GM23338 (cell line): ENCODE measurements around the gene DSEL. TPM values are rescaled to one million over a fixed set of nuclear protein-coding genes. Genes with fewer than 3 reads are reported as not detected.

Experiments used
- ATAC-seq: fragments of 200-7000 bp; cut with Tn5 transposase; 3 replicates; pipeline ENCODE4 v1.9.1; 2020
- DNase-seq: peaks from one replicate; pipeline ENCODE4 v3.0.0-alpha.2; 2015; ENCODE audit warnings: low spot score
- H2AFZ ChIP-seq: fragments of 200-600 bp; sonication (generic); 2 replicates; pipeline ENCODE4 v1.8.0; 2016; ENCODE audit warnings: antibody characterized with exemption, mild to moderate bottlenecking, moderate library complexity
- H3F3A ChIP-seq: fragments of 200-600 bp; sonication (generic); replicated peaks from 2 replicates; pipeline ENCODE4 v1.8.0; 2017; ENCODE audit warnings: antibody characterized with exemption, mixed run types, low read depth
- H3K27ac ChIP-seq: fragments of 200-600 bp; sonication (generic); 2 replicates; pipeline ENCODE4 v1.6.1; 2016; ENCODE audit warnings: low read depth
- H3K27me3 ChIP-seq: fragments of 200-600 bp; sonication (generic); 2 replicates; pipeline ENCODE4 v1.8.0; 2016; ENCODE audit warnings: mild to moderate bottlenecking, mixed run types, moderate library complexity; ENCODE audit not compliant: insufficient read depth
- H3K36me3 ChIP-seq: fragments of 200-600 bp; sonication (generic); 2 replicates; pipeline ENCODE4 v1.8.0; 2016; ENCODE audit warnings: mild to moderate bottlenecking; ENCODE audit not compliant: insufficient read depth
- H3K4me1 ChIP-seq: fragments of 200-600 bp; sonication (generic); 2 replicates; pipeline ENCODE4 v1.8.0; 2016; ENCODE audit warnings: mild to moderate bottlenecking, moderate library complexity; ENCODE audit not compliant: insufficient read depth
- H3K4me2 ChIP-seq: fragments of 200-600 bp; sonication (generic); 2 replicates; pipeline ENCODE4 v1.7.1; 2017; ENCODE audit warnings: mixed run types
- H3K4me3 ChIP-seq: fragments of 200-600 bp; sonication (generic); 2 replicates; pipeline ENCODE4 v1.6.1; 2016; ENCODE audit warnings: mixed run types
- H3K79me2 ChIP-seq: fragments of 200-600 bp; sonication (generic); replicated peaks from 2 replicates; pipeline ENCODE4 v1.8.0; 2017; ENCODE audit warnings: mild to moderate bottlenecking; ENCODE audit not compliant: insufficient read depth
- H3K9me2 ChIP-seq: fragments of 200-600 bp; sonication (generic); 2 replicates; pipeline ENCODE4 v1.8.0; 2017; ENCODE audit not compliant: insufficient read depth
- H4K20me1 ChIP-seq: fragments of 200-600 bp; sonication (generic); replicated peaks from 2 replicates; pipeline ENCODE4 v1.8.0; 2017; ENCODE audit warnings: mild to moderate bottlenecking; ENCODE audit not compliant: insufficient read depth
- H3K27ac Mint-ChIP-seq: 2 replicates; pipeline ENCODE4 v1.8.0; 2020; ENCODE audit warnings: inconsistent platforms, mild to moderate bottlenecking, moderate library complexity, mixed read lengths
- H3K27me3 Mint-ChIP-seq: 3 replicates; pipeline ENCODE4 v1.8.0; 2022; ENCODE audit warnings: low read depth, mild to moderate bottlenecking, moderate library complexity, mixed read lengths, inconsistent platforms; ENCODE audit not compliant: insufficient read depth, poor library complexity
- H3K36me3 Mint-ChIP-seq: 3 replicates; pipeline ENCODE4 v1.8.0; 2021; ENCODE audit warnings: low read depth, mild to moderate bottlenecking, inconsistent platforms, moderate library complexity, mixed read lengths
- H3K4me1 Mint-ChIP-seq: 3 replicates; pipeline ENCODE4 v1.8.0; 2020; ENCODE audit warnings: mild to moderate bottlenecking, inconsistent platforms, mixed read lengths
- H3K4me3 Mint-ChIP-seq: 3 replicates; pipeline ENCODE4 v1.8.0; 2021; ENCODE audit warnings: moderate library complexity, mild to moderate bottlenecking, inconsistent platforms, mixed read lengths
- H3K9me3 Mint-ChIP-seq: 3 replicates; pipeline ENCODE4 v1.8.0; 2020; ENCODE audit warnings: moderate library complexity, mild to moderate bottlenecking, inconsistent platforms, mixed read lengths
- CREB1 ChIP-seq: fragments of 250-450 bp; sonication (Bioruptor Pico); IDR thresholded peaks from 2 replicates; pipeline ENCODE4 v1.5.0; 2020; ENCODE audit warnings: low read depth, mild to moderate bottlenecking, moderate library complexity
- EZH2 ChIP-seq: fragments of 200-600 bp; sonication (generic); IDR thresholded peaks from one replicate; pipeline ENCODE4 v1.8.0; 2017; ENCODE audit warnings: antibody characterized with exemption, mild to moderate bottlenecking, low read depth; ENCODE audit not compliant: unreplicated experiment
- EZH2phosphoT487 ChIP-seq: fragments of 200-600 bp; sonication (generic); IDR thresholded peaks from one replicate; pipeline ENCODE4 v1.8.1; 2018; ENCODE audit warnings: antibody characterized with exemption; ENCODE audit not compliant: unreplicated experiment
- JUNB ChIP-seq: IDR thresholded peaks from one replicate; pipeline ENCODE4 v1.6.1; 2016; ENCODE audit warnings: antibody characterized with exemption; ENCODE audit not compliant: unreplicated experiment
- NANOG ChIP-seq: IDR thresholded peaks from 2 replicates; pipeline ENCODE4 v1.6.1; 2016; ENCODE audit warnings: antibody characterized with exemption, borderline replicate concordance
- POLR2AphosphoS5 ChIP-seq: IDR thresholded peaks from 2 replicates; pipeline ENCODE4 v1.6.1; 2016; ENCODE audit warnings: antibody characterized with exemption, low read depth
- STAT1 ChIP-seq: IDR thresholded peaks from one replicate; pipeline ENCODE4 v1.6.1; 2016; ENCODE audit warnings: antibody characterized with exemption; ENCODE audit not compliant: unreplicated experiment
- ZNF114 ChIP-seq: fragments of 250-450 bp; sonication (Bioruptor Pico); IDR thresholded peaks from 2 replicates; pipeline ENCODE4 v1.5.0; 2020; ENCODE audit warnings: mild to moderate bottlenecking, moderate library complexity
- ZNF331 ChIP-seq: fragments of 250-450 bp; sonication (Bioruptor Pico); IDR thresholded peaks from 2 replicates; pipeline ENCODE4 v1.5.0; 2020; ENCODE audit warnings: low read depth, mild to moderate bottlenecking, moderate library complexity
- polyA plus RNA-seq: library from polyadenylated mRNA; unstranded; fragments of >200 nt; fragmentation: Nextera tagmentation; extraction: Ambion mirVana; gene quantifications from 2 replicates; pipeline ENCODE4 v1.2.1, GENCODE V29; 2016
- total RNA-seq: library from RNA; depleted of rRNA; stranded (reverse); fragments of >200 nt; shearing (Covaris generic); gene quantifications from 2 replicates; pipeline ENCODE4 v1.2.3, GENCODE V29; 2014
- TF ChIP-seq, protein P1 (sequence below): fragments of 250-450 bp; sonication (Bioruptor Pico); IDR thresholded peaks from 2 replicates; pipeline ENCODE4 v1.5.0; 2020; ENCODE audit warnings: mild to moderate bottlenecking, moderate library complexity
- TF ChIP-seq, protein P2 (sequence below): IDR thresholded peaks from 2 replicates; pipeline ENCODE4 v1.6.1; 2016; ENCODE audit warnings: antibody characterized with exemption
- TF ChIP-seq, protein P3 (sequence below): IDR thresholded peaks from one replicate; pipeline ENCODE4 v1.6.1; 2018; ENCODE audit warnings: antibody characterized with exemption; ENCODE audit not compliant: unreplicated experiment
- TF ChIP-seq, protein P4 (sequence below), 2 experiments: fragments of 200-600 bp in 1 of 2; sonication (generic) in 1 of 2; conservative IDR thresholded peaks; 2 replicates each; pipeline versions ENCODE4 v1.5.1 to v1.6.1; 2016 to 2017; ENCODE audit warnings: antibody characterized with exemption in 2 of 2, low read depth in 2 of 2, mild to moderate bottlenecking in 2 of 2, moderate library complexity in 1 of 2

The DSEL gene
- total and polyA plus RNA-seq, 2 experiments from 2014 or later = 5.7 to 24.1 TPM

DNA sequence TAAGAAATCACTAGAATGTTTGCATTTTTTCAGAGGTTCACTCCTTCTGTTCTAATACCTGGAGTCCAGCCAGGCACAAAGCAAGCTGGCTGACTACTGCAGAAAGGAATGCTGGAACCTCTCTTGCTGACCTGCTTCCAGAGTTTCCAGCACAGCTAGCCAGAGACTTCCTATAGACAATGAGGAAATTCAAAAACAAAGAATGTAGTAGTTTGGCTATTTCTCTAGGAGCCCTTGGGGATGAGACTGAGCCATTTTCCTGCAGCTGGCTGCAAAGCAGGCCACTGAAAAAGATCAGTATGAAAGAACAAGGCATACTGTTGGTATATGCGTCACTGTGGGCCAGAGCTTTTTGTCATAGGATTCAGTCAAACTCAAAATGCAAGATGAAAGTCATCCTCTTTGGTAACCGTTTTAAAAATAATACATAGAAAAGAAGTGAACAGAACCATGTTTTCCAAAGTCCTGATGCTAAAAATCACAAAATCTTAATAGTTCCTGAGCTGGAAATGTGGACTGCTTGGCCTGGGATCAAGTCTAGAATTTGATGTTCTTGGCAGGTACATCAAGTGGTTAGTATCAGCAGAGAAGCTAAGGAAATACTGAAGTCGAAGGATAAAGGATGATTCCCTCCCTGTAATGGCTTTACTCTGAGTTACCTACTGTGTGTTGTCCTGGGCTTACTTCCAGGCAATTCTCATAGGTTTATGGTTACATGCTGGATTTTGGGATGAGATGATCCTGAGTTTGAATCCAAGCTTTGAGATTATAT lies 9.0 kb upstream of the DSEL start:
- Histone ChIP-seq H4K20me1 (no peaks in the 10 kb centered on the region), H3K4me3 (no peak overlapping the region), H2AFZ (peak overlapping the region; percentile 28; the same call in 1 of the 2 replicates), H3K4me2 (0 out of 2 replicates have a peak overlapping the region, but pooled peaks have one; percentile 20), H3K27me3 (no peaks in the 10 kb centered on the region), H3F3A (no peaks in the 10 kb centered on the region), H3K4me1 (peaks cover 19% of the 10 kb centered on the region), H3K9me2 (0 out of 2 replicates have a peak, but pooled peaks cover 4% of the 10 kb centered on the region), H3K79me2 (no peaks in the 10 kb centered on the region), H3K27ac (peak overlapping the region; percentile 11; the same call in 1 of the 2 replicates), H3K36me3 (no peaks in the 10 kb centered on the region)
- TF ChIP-seq JUNB (no peak), ZNF331 (CRISPR knock-in tag) (no peak), CREB1 (CRISPR knock-in tag) (no peak), NANOG (no peak), POLR2AphosphoS5 (no peak), EZH2phosphoT487 (no peak), STAT1 (no peak), ZNF114 (no peak), EZH2 (no peak)
- TF ChIP-seq, protein P1, sequence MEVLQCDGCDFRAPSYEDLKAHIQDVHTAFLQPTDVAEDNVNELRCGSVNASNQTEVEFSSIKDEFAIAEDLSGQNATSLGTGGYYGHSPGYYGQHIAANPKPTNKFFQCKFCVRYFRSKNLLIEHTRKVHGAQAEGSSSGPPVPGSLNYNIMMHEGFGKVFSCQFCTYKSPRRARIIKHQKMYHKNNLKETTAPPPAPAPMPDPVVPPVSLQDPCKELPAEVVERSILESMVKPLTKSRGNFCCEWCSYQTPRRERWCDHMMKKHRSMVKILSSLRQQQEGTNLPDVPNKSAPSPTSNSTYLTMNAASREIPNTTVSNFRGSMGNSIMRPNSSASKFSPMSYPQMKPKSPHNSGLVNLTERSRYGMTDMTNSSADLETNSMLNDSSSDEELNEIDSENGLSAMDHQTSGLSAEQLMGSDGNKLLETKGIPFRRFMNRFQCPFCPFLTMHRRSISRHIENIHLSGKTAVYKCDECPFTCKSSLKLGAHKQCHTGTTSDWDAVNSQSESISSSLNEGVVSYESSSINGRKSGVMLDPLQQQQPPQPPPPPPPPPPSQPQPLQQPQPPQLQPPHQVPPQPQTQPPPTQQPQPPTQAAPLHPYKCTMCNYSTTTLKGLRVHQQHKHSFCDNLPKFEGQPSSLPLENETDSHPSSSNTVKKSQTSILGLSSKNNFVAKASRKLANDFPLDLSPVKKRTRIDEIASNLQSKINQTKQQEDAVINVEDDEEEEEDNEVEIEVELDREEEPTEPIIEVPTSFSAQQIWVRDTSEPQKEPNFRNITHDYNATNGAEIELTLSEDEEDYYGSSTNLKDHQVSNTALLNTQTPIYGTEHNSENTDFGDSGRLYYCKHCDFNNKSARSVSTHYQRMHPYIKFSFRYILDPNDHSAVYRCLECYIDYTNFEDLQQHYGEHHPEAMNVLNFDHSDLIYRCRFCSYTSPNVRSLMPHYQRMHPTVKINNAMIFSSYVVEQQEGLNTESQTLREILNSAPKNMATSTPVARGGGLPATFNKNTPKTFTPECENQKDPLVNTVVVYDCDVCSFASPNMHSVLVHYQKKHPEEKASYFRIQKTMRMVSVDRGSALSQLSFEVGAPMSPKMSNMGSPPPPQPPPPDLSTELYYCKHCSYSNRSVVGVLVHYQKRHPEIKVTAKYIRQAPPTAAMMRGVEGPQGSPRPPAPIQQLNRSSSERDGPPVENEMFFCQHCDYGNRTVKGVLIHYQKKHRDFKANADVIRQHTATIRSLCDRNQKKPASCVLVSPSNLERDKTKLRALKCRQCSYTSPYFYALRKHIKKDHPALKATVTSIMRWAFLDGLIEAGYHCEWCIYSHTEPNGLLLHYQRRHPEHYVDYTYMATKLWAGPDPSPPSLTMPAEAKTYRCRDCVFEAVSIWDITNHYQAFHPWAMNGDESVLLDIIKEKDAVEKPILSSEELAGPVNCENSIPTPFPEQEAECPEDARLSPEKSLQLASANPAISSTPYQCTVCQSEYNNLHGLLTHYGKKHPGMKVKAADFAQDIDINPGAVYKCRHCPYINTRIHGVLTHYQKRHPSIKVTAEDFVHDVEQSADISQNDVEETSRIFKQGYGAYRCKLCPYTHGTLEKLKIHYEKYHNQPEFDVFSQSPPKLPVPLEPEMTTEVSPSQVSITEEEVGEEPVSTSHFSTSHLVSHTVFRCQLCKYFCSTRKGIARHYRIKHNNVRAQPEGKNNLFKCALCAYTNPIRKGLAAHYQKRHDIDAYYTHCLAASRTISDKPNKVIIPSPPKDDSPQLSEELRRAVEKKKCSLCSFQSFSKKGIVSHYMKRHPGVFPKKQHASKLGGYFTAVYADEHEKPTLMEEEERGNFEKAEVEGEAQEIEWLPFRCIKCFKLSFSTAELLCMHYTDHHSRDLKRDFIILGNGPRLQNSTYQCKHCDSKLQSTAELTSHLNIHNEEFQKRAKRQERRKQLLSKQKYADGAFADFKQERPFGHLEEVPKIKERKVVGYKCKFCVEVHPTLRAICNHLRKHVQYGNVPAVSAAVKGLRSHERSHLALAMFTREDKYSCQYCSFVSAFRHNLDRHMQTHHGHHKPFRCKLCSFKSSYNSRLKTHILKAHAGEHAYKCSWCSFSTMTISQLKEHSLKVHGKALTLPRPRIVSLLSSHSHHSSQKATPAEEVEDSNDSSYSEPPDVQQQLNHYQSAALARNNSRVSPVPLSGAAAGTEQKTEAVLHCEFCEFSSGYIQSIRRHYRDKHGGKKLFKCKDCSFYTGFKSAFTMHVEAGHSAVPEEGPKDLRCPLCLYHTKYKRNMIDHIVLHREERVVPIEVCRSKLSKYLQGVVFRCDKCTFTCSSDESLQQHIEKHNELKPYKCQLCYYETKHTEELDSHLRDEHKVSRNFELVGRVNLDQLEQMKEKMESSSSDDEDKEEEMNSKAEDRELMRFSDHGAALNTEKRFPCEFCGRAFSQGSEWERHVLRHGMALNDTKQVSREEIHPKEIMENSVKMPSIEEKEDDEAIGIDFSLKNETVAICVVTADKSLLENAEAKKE (CRISPR knock-in tag) = no peak
- TF ChIP-seq, protein P2, sequence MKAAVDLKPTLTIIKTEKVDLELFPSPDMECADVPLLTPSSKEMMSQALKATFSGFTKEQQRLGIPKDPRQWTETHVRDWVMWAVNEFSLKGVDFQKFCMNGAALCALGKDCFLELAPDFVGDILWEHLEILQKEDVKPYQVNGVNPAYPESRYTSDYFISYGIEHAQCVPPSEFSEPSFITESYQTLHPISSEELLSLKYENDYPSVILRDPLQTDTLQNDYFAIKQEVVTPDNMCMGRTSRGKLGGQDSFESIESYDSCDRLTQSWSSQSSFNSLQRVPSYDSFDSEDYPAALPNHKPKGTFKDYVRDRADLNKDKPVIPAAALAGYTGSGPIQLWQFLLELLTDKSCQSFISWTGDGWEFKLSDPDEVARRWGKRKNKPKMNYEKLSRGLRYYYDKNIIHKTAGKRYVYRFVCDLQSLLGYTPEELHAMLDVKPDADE = no peak
- TF ChIP-seq, protein P3, sequence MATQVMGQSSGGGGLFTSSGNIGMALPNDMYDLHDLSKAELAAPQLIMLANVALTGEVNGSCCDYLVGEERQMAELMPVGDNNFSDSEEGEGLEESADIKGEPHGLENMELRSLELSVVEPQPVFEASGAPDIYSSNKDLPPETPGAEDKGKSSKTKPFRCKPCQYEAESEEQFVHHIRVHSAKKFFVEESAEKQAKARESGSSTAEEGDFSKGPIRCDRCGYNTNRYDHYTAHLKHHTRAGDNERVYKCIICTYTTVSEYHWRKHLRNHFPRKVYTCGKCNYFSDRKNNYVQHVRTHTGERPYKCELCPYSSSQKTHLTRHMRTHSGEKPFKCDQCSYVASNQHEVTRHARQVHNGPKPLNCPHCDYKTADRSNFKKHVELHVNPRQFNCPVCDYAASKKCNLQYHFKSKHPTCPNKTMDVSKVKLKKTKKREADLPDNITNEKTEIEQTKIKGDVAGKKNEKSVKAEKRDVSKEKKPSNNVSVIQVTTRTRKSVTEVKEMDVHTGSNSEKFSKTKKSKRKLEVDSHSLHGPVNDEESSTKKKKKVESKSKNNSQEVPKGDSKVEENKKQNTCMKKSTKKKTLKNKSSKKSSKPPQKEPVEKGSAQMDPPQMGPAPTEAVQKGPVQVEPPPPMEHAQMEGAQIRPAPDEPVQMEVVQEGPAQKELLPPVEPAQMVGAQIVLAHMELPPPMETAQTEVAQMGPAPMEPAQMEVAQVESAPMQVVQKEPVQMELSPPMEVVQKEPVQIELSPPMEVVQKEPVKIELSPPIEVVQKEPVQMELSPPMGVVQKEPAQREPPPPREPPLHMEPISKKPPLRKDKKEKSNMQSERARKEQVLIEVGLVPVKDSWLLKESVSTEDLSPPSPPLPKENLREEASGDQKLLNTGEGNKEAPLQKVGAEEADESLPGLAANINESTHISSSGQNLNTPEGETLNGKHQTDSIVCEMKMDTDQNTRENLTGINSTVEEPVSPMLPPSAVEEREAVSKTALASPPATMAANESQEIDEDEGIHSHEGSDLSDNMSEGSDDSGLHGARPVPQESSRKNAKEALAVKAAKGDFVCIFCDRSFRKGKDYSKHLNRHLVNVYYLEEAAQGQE = no peak
- TF ChIP-seq, protein P4, sequence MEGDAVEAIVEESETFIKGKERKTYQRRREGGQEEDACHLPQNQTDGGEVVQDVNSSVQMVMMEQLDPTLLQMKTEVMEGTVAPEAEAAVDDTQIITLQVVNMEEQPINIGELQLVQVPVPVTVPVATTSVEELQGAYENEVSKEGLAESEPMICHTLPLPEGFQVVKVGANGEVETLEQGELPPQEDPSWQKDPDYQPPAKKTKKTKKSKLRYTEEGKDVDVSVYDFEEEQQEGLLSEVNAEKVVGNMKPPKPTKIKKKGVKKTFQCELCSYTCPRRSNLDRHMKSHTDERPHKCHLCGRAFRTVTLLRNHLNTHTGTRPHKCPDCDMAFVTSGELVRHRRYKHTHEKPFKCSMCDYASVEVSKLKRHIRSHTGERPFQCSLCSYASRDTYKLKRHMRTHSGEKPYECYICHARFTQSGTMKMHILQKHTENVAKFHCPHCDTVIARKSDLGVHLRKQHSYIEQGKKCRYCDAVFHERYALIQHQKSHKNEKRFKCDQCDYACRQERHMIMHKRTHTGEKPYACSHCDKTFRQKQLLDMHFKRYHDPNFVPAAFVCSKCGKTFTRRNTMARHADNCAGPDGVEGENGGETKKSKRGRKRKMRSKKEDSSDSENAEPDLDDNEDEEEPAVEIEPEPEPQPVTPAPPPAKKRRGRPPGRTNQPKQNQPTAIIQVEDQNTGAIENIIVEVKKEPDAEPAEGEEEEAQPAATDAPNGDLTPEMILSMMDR (conservative IDR thresholded peaks at IDR 0.05; ENCODE audit: low read depth in 2 of 2) = no peak
- H3K9me3 Mint-ChIP-seq = no peaks in the 10 kb centered on the region
- peak; percentile 61 for DNase-seq
- H3K4me1 Mint-ChIP-seq = peaks cover 28% of the 10 kb centered on the region
- peak; percentile 86 for ATAC-seq
- no peak overlapping the region for H3K4me3 Mint-ChIP-seq
- H3K27ac Mint-ChIP-seq = peak overlapping the region; percentile 35; the same call in 1 of the 2 replicates
- no peaks in the 10 kb centered on the region for H3K27me3 Mint-ChIP-seq
- H3K36me3 Mint-ChIP-seq = no peaks in the 10 kb centered on the region
